Measurements from ENCODE around the gene TRAF3.

The TRAF3 gene

GRCh38 chr14:102941419-102942011 is 164.3 kb downstream of the TRAF3 start:
- H3K4me3 ChIP-seq (replicated peaks; ENCODE audit: low read depth, low read length), result no peak overlapping the region
- TF ChIP-seq, protein P1, sequence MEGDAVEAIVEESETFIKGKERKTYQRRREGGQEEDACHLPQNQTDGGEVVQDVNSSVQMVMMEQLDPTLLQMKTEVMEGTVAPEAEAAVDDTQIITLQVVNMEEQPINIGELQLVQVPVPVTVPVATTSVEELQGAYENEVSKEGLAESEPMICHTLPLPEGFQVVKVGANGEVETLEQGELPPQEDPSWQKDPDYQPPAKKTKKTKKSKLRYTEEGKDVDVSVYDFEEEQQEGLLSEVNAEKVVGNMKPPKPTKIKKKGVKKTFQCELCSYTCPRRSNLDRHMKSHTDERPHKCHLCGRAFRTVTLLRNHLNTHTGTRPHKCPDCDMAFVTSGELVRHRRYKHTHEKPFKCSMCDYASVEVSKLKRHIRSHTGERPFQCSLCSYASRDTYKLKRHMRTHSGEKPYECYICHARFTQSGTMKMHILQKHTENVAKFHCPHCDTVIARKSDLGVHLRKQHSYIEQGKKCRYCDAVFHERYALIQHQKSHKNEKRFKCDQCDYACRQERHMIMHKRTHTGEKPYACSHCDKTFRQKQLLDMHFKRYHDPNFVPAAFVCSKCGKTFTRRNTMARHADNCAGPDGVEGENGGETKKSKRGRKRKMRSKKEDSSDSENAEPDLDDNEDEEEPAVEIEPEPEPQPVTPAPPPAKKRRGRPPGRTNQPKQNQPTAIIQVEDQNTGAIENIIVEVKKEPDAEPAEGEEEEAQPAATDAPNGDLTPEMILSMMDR (IDR thresholded peaks at IDR 0.05; ENCODE audit: low read length, missing control alignments), result no peak
- DNase-seq (ENCODE audit: low read depth), result no peak

- no peak for DNase-seq (ENCODE audit: low read depth)
- TF ChIP-seq, protein P1 (IDR thresholded peaks at IDR 0.05; ENCODE audit: low read length, missing control alignments), result no peak
- H3K4me3 ChIP-seq (replicated peaks; ENCODE audit: low read depth, low read length), result no peak overlapping the region
These were observed 164.8 kb downstream of the TRAF3 start for GRCh38 chr14:102942069-102942468.

- H3K4me3 ChIP-seq (replicated peaks; ENCODE audit: low read depth, low read length), result no peak overlapping the region
- TF ChIP-seq, protein P1 (IDR thresholded peaks at IDR 0.05; ENCODE audit: low read length, missing control alignments), result no peak
These were observed 166.2 kb downstream of the TRAF3 start for GRCh38 chr14:102943454-102943853.

GRCh38 chr14:102943979-102944378 is 166.7 kb downstream of the TRAF3 start:
- H3K4me3 ChIP-seq (replicated peaks; ENCODE audit: low read depth, low read length), result no peak overlapping the region
- TF ChIP-seq, protein P1 (IDR thresholded peaks at IDR 0.05; ENCODE audit: low read length, missing control alignments), result no peak
- DNase-seq (ENCODE audit: low read depth), result no peak

More at GRCh38 chr14:102943454-102943853, 166.2 kb downstream of the TRAF3 start:
- DNase-seq (ENCODE audit: low read depth), result no peak

DNA sequence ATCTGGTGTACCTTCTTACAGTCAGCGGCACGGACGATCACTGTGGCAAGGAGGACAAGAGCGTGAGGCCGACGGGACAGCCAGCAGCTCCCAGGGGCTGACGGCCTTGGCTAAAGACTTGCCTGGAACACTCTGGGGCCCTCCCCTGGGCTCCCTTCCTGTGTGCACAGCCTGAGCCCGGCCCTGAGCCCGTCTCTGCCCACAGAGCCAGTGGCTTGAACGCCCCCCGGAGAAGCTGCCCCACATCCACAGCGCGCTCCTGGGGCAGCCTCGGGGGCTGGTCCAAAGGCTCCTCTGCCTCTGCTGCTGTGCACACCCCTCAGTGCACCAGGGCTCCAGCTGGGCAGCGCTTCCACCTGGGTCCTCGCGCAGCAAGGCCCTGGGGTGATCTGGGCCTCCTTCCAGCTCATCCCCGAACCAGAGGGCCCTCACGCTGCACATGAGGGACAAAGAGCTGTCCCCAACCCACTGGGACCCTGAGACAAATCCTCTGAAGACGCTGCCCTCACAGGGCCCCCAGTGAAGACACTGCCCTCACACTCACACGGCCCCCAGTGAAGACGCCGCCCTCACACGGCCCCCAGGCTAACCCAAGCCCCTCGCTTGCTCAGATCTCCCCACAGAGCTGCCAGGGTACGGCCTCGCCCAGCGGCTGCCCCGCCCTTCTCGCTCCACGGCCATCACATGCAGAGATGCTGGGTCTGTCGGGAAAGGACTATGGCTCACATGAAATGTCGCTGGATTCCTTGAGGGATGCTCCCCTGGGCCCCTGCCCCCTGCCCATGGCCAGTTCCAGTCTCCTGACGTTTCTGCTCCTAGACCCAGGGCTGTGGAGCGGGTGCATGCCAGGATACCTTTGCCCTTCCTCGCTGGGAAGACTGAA is 167.4 kb downstream of the TRAF3 start:
- no peak for DNase-seq (ENCODE audit: low read depth)
- TF ChIP-seq, protein P1 (IDR thresholded peaks at IDR 0.05; ENCODE audit: low read length, missing control alignments), result no peak
- no peak overlapping the region for H3K4me3 ChIP-seq (replicated peaks; ENCODE audit: low read depth, low read length)

DNA sequence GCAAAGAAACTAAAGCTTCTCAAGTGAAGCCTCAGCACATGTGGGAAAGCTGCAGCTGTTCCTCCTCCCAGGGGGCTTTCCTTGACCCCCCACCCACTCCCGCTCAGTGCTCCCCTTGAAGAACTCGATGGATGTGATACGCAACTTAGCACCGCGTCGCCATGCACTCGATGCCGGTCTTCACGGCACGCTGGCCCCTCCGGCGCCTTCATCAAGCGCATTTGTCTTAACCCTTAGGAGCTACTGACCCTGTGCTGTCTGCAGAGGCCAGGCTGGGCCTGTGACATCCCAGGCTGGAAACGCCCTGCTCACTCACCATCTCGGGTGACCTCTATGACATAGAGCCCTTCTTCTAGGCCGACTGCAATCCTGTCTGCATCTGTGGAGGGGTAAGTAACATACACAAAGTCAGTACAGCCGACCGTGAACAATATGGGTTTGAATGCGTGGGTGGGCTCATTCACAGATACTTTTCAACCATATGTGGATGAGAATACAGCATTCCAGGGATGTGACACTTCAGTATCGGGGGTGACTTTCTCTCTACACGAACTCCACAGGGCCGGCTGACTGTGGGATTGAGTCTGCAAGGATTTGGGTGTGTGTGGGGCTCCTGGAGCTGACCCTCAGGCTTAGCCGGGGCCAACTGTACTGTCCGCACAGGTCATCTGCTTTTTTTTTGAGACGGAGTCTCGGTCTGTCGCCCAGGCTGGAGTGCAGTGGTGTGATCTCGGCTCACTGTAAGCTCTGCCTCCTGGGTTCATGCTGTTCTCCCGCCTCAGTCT is 168.3 kb downstream of the TRAF3 start:
- no peak for DNase-seq (ENCODE audit: low read depth)
- TF ChIP-seq, protein P1 (IDR thresholded peaks at IDR 0.05; ENCODE audit: low read length, missing control alignments), result no peak
- no peak overlapping the region for H3K4me3 ChIP-seq (replicated peaks; ENCODE audit: low read depth, low read length)

Measured in fibroblast of pulmonary artery (primary cell).